ENCODE measurements around the gene RGL4.
"Not testable (repeated sequence)": the region's sequence is repeated elsewhere in the genome, so short reads cannot be mapped to it uniquely, and the experiment has no call there.

RGL4 gene

DNA sequence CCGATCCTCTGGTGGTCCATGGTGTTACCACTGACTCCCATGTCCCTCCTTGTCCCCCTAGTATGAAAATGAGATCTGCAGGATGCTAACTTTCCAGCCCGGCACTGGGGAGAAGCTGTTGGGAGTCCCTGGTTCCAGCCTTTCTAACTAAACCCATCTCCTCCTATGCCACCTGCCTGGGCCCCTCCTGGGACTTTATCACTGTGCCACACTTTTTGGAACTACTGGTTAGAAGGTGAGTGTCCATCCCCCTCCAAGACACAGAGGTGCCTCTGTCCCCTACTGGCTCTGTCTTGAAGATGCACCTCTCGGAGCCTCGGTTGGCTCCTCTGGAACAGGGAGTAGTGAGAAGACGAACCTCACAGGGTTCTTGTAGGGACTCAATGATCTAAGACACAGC is at the start of gene RGL4:
RGL4 (plus strand) TSS at position 301 of the 400 bp plus-strand sequence. CDS start 1,018 bp downstream, outside the sequence.
- no peak for DNase-seq (ENCODE audit: low read depth, low spot score)

GRCh38 chr22:23646526-23646925 is 44.3 kb upstream of the RGL4 start:
- POLR2A ChIA-PET; H3K4me3 ChIP-seq (ENCODE audit: low read depth, low read length); DNase-seq (ENCODE audit: low read depth, low spot score); CTCF ChIA-PET: not testable (repeated sequence)

More for the DNA sequence above, at the start of gene RGL4:
- TF ChIP-seq CTCF (IDR thresholded peaks at IDR 0.05; ENCODE audit: insufficient read depth, low read length, missing control alignments): no peak
- no peak within 1 kb of the TSS for H3K4me3 ChIP-seq (ENCODE audit: low read depth, low read length)
- ChIA-PET POLR2A (no interaction called here), CTCF (no interaction called here)

- no peak overlapping the region for H3K4me3 ChIP-seq (ENCODE audit: low read depth, low read length)
- no peak for TF ChIP-seq CTCF (IDR thresholded peaks at IDR 0.05; ENCODE audit: insufficient read depth, low read length, missing control alignments)
- CTCF ChIA-PET: no interaction called here
- DNase-seq (ENCODE audit: low read depth, low spot score): no peak
- POLR2A ChIA-PET: no interaction called here
Measured at GRCh38 chr22:23649071-23649501, 41.7 kb upstream of the RGL4 start.

DNA sequence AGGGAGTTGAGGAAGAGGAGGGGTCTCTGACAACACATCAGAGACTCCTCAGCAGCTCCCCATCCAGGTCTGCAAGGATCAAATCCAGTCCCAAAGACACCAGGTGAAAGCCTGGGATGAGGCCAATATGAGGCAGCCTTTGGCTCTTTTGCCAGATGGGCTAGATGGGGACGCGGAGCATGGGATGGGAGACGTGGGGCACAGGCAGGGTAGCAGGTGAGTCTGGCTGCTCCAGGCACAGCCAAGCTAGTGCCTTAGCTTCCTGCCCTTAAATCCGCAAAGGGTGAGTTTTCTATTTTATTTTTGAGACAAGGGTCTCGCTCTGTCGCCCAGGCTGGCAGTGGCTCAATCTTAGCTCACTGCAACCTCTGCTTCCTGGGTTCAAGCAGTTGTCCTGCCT is 39.1 kb upstream of the RGL4 start:
- CTCF ChIA-PET: no interaction called here
- no peak overlapping the region for H3K4me3 ChIP-seq (ENCODE audit: low read depth, low read length)
- no peak for TF ChIP-seq CTCF (IDR thresholded peaks at IDR 0.05; ENCODE audit: insufficient read depth, low read length, missing control alignments)
- no peak for DNase-seq (ENCODE audit: low read depth, low spot score)
- POLR2A ChIA-PET: no interaction called here

DNA sequence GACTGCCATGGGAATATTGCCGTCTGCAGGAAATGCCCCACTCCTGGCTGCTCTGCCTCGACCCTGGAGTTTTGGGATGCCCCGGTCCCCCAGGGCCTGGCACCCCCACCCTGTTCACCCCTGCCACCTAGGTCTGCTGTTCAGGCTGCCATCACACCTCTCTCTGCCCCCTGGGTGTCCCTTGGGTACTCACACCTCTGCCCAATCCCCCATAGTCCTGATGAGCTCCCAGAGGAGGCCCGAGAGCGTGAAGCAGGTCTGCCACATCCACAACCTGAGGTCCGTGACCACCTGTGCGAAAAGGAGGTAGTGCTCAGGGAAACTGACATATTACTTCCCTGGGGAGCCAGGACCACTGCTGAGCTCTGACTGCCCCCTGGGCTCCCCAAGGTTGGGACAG is 38.5 kb upstream of the RGL4 start:
- ChIA-PET POLR2A (no interaction called here), CTCF (no interaction called here)
- no peak for DNase-seq (ENCODE audit: low read depth, low spot score)
- TF ChIP-seq CTCF (IDR thresholded peaks at IDR 0.05; ENCODE audit: insufficient read depth, low read length, missing control alignments): no peak
- no peak overlapping the region for H3K4me3 ChIP-seq (ENCODE audit: low read depth, low read length)

GRCh38 chr22:23652711-23653110 is 38.1 kb upstream of the RGL4 start:
- ChIA-PET POLR2A (no interaction called here), CTCF (no interaction called here)
- no peak for DNase-seq (ENCODE audit: low read depth, low spot score)
- no peak for TF ChIP-seq CTCF (IDR thresholded peaks at IDR 0.05; ENCODE audit: insufficient read depth, low read length, missing control alignments)
- no peak overlapping the region for H3K4me3 ChIP-seq (ENCODE audit: low read depth, low read length)

DNA sequence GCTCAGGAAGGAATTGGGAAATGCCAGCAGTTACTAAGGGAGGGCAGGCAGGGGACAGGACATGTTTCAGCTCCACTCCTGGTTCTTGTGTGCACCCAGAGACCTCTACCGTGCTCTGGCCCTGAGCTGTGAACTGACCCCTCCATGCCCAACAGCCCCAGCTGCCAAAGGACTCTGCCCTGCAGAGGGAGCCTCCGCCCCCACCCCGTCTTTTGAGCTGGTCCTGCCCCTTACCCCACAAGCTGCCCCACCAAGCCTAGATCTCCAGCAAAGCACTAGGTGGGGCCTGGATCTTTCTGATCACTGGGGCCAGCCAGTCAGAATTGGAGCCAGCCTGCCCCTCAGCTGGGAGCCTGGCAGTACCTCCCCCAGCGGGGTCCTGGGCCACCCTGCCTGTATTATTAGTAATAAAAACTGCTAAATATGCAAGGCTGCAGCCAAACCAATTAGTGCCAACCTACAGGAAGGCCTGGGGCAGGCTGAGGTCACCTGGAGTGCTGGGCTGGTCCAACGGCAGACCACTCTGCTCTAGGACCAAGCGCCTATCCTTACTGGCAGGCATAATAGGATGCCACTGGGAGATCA is 34.8 kb upstream of the RGL4 start:
- no peak for TF ChIP-seq CTCF (IDR thresholded peaks at IDR 0.05; ENCODE audit: insufficient read depth, low read length, missing control alignments)
- ChIA-PET POLR2A (no interaction called here), CTCF (no interaction called here)
- DNase-seq (ENCODE audit: low read depth, low spot score): no peak
- H3K4me3 ChIP-seq (ENCODE audit: low read depth, low read length): no peak overlapping the region

Data from AG04449 (cell line).